ENCODE data around the gene TOR1AIP2. TPM values are rescaled to one million over a fixed set of nuclear protein-coding genes. Genes with fewer than 3 reads are reported as not detected.

The TOR1AIP2 gene
- total and polyA plus RNA-seq, 12 donors = 8.1 to 63.3 (median 52.2) TPM

DNA sequence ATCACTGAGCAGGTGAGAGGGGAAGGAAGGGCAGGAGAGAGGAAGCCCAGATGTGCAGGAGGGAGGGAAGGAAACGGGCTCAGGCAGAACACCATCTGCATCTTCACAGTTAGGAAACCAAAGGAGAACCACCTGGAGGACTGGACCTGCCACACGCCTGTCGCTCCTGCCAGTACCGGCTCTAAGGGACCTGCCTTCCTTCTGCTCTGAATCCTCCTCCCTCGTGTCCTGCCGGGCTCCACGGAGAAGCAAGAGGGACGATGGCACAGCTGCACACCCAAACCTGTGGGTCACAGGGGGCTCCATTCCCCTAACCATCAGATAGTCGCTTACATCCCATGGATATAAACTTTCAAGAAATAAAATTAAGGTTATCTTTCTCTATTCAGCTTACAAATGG, 56.1 kb downstream of the TOR1AIP2 start:
- WGBS, 2 donors = 84 to 93% methylated on average over 9 of the region's 9 CpGs
- intact Hi-C loops (cut with DNase I) = no loop called here
- H3K4me3 ChIP-seq = no peak overlapping the region
- DNase-seq = no peak
- H3K9me3 ChIP-seq = no peaks in the 10 kb centered on the region
- H3K36me3 ChIP-seq = no peaks in the 10 kb centered on the region
- H3K27ac ChIP-seq = no peak overlapping the region
- H3K4me1 ChIP-seq = peaks cover 0 to 50% (median 33%) of the 10 kb centered on the region in 9 donors
- H3K27me3 ChIP-seq = no peaks in the 10 kb centered on the region
- TF ChIP-seq, protein P1, sequence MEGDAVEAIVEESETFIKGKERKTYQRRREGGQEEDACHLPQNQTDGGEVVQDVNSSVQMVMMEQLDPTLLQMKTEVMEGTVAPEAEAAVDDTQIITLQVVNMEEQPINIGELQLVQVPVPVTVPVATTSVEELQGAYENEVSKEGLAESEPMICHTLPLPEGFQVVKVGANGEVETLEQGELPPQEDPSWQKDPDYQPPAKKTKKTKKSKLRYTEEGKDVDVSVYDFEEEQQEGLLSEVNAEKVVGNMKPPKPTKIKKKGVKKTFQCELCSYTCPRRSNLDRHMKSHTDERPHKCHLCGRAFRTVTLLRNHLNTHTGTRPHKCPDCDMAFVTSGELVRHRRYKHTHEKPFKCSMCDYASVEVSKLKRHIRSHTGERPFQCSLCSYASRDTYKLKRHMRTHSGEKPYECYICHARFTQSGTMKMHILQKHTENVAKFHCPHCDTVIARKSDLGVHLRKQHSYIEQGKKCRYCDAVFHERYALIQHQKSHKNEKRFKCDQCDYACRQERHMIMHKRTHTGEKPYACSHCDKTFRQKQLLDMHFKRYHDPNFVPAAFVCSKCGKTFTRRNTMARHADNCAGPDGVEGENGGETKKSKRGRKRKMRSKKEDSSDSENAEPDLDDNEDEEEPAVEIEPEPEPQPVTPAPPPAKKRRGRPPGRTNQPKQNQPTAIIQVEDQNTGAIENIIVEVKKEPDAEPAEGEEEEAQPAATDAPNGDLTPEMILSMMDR (IDR thresholded peaks at IDR 0.05) = no peak
- no peak for ATAC-seq

DNA sequence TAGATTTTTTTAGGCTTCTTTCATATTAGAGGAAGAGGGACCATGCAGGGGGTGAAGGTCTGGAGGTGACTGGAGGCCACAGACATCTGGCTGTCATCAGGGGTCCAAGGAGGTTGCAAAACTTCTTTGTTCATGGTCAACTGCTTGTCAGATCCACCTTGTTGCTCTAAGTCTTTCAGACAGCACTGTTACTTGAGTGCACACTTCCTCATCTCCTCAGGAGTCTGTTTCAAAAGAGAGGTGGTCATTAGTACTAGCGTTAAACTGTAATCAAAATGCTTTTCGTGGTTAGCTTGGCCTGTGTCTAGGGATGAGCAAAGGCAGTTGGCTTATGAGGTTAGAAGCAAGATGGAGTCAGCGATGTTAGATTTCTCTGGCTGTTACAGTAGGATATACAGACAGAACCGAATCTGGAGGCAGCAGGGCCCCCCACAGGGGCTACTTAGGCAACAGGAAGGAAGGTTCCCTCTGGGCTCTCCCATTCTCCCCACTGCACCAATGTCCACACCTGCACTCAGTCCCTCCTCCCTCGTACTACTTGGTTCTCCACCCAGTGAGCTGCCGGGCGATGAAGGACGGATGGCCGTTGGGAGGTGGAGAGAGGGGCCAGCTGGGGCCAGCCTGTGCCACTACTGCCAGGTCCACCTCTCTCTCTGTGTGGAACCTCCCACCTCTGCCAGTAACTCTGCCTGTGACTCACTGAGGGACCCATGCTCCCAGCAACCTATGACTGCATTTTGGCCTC, 57.2 kb downstream of the TOR1AIP2 start:
- TF ChIP-seq, protein P1 (IDR thresholded peaks at IDR 0.05) = no peak
- no peak overlapping the region for H3K27ac ChIP-seq
- intact Hi-C loops (cut with DNase I) = no loop called here
- H3K36me3 ChIP-seq = no peaks in the 10 kb centered on the region
- H3K4me3 ChIP-seq = no peak overlapping the region
- H3K4me1 ChIP-seq = peaks cover 2 to 50% (median 36%) of the 10 kb centered on the region in 9 donors
- no peaks in the 10 kb centered on the region for H3K27me3 ChIP-seq
- no peaks in the 10 kb centered on the region for H3K9me3 ChIP-seq
- WGBS, 2 donors = 89 to 95% methylated on average over 9 of the region's 9 CpGs
- ATAC-seq = no peak
- DNase-seq = no peak

DNA sequence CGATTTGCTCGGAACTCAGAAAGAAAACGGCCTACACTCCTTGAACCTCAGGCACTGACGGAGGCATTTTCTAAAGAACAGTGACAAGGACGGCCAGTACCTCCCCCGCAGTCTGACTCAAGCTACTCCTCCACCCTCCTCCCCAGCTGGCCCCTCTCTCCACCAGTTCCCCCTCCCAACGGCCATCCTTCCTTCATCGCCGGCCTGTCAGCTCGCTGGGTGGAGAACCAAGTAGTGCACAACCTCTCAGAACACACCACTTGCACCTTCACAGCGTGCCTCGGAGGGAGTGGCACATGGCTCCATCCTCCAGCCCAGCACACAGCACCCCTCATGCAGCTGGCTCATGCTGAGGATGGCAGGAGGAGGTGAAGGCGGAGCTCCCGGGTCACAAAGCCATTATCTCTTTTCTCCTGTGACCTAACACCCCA, 58.8 kb downstream of the TOR1AIP2 start:
- no peaks in the 10 kb centered on the region for H3K9me3 ChIP-seq
- no peaks in the 10 kb centered on the region for H3K27me3 ChIP-seq
- ATAC-seq (peak in 2 of 8 donors; percentile 21 to 31), DNase-seq (peak; percentile 29 to 31)
- intact Hi-C loops (cut with DNase I) = loop anchor here in 1 of 10 donors (5.0 kb wide), 1 partner anchor 64 kb away; the partner anchor contains the start of gene TOR1AIP1
- WGBS, 2 donors = 64 to 68% methylated on average over 14 of the region's 14 CpGs
- H3K27ac ChIP-seq = peak overlapping the region in 7 of 10 donors; percentile 39 to 83 (median 59)
- TF ChIP-seq, protein P1 (IDR thresholded peaks at IDR 0.05) = no peak
- no peak overlapping the region for H3K4me3 ChIP-seq
- H3K36me3 ChIP-seq = no peaks in the 10 kb centered on the region
- peaks cover 5 to 50% (median 35%) of the 10 kb centered on the region in 9 donors for H3K4me1 ChIP-seq

DNA sequence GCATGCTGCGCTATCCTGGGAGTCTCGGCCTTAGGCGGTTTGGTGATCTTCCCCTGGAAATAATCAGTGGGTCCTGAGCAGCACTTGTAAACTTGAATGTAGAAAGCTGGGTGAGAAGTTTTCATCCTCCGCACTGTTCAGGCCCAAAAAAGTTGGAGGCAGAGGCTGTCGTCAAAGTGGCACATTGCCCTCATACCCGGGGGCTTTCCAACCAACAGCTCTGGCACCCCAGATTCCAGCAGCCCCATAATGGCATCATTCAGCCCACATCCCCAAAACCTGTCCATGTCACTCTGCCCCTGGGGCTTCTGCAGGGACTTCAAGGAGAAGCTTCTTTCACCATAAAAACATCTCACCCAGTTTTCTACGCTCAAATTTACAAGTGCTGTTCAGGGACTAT, 59.3 kb downstream of the TOR1AIP2 start:
- peaks cover 0 to under 1% (median 0%) of the 10 kb centered on the region in 7 donors for H3K27me3 ChIP-seq
- TF ChIP-seq, protein P1 (IDR thresholded peaks at IDR 0.05) = no peak
- H3K4me3 ChIP-seq = no peak overlapping the region
- WGBS, 2 donors = 65 to 78% methylated on average over 7 of the region's 7 CpGs
- H3K27ac ChIP-seq = peak overlapping the region in 9 of 10 donors; percentile 34 to 83 (median 57)
- intact Hi-C loops (cut with DNase I) = loop anchor here in 1 of 10 donors (5.0 kb wide), 1 partner anchor 64 kb away; the partner anchor contains the start of gene TOR1AIP1
- ATAC-seq = no peak
- DNase-seq = no peak
- no peaks in the 10 kb centered on the region for H3K9me3 ChIP-seq
- H3K4me1 ChIP-seq = peaks cover 5 to 50% (median 35%) of the 10 kb centered on the region in 9 donors
- no peaks in the 10 kb centered on the region for H3K36me3 ChIP-seq

Data from heart right ventricle (tissue), 16 donors.